Liver (tissue), 9 donors: ENCODE measurements around the gene VPS37D. TPM values are rescaled to one million over a fixed set of nuclear protein-coding genes. Genes with fewer than 3 reads are reported as not detected.
A peak's percentile ranks its signal among the peaks of the same experiment; 100 is the strongest.

ENCODE experiments used
- DNase-seq: peaks from one replicate; pipeline ENCODE4 v3.0.0-alpha.2; 2017; ENCODE audit warnings: low spot score
- H3K27ac ChIP-seq, 2 donors: one replicate each; pipeline ENCODE4 v1.7.0; 2013; ENCODE audit warnings: inconsistent platforms in 2 of 2, low read length in 2 of 2, control low read depth in 1 of 2, low read depth in 1 of 2, mild to moderate bottlenecking in 1 of 2
- H3K27me3 ChIP-seq, 4 donors: one replicate each; pipeline versions ENCODE4 v1.6.1 to v1.7.0; 2013; ENCODE audit warnings: low read length in 3 of 4, inconsistent platforms in 1 of 4, mild to moderate bottlenecking in 1 of 4, moderate library complexity in 1 of 4; ENCODE audit not compliant: control insufficient read depth in 4 of 4, insufficient read depth in 4 of 4
- H3K36me3 ChIP-seq, 4 donors: one replicate each; pipeline versions ENCODE4 v1.6.1 to v1.7.0; 2013; ENCODE audit warnings: low read length in 3 of 4, mild to moderate bottlenecking in 3 of 4, low read depth in 1 of 4, moderate library complexity in 1 of 4; ENCODE audit not compliant: control insufficient read depth in 4 of 4, insufficient read depth in 3 of 4
- H3K4me1 ChIP-seq, 4 donors: one replicate each; pipeline versions ENCODE4 v1.6.1 to v1.7.0; 2013; ENCODE audit warnings: low read length in 3 of 4, mild to moderate bottlenecking in 3 of 4, moderate library complexity in 1 of 4; ENCODE audit not compliant: control insufficient read depth in 4 of 4, insufficient read depth in 4 of 4
- H3K4me3 ChIP-seq, 3 donors: one replicate each; pipeline versions ENCODE4 v1.6.1 to v1.7.0; 2013; ENCODE audit warnings: low read length in 3 of 3, control low read depth in 1 of 3, low read depth in 1 of 3, mild to moderate bottlenecking in 1 of 3
- H3K9ac ChIP-seq, 2 donors: one replicate each; pipeline ENCODE4 v1.7.0; 2013; ENCODE audit warnings: low read length in 2 of 2, mild to moderate bottlenecking in 2 of 2, moderate library complexity in 2 of 2, control low read depth in 1 of 2, low read depth in 1 of 2
- H3K9me3 ChIP-seq, 4 donors: one replicate each; pipeline versions ENCODE4 v1.6.1 to v1.7.0; 2013; ENCODE audit warnings: low read length in 3 of 4; ENCODE audit not compliant: control insufficient read depth in 4 of 4
- ATF3 ChIP-seq: IDR thresholded peaks from 2 replicates; pipeline ENCODE4 v1.6.1; 2016; ENCODE audit warnings: antibody characterized with exemption
- CTCF ChIP-seq: fragments of 150-350 bp; IDR thresholded peaks from 2 replicates; pipeline ENCODE4 v1.5.1; 2017; ENCODE audit warnings: improper control_type of control experiment, low read depth, low read length; ENCODE audit not compliant: missing input control
- EGR1 ChIP-seq, 2 donors: IDR thresholded peaks; 2 replicates each; pipeline ENCODE4 v1.6.1; 2016 to 2018; ENCODE audit warnings: antibody characterized with exemption in 2 of 2, low read depth in 2 of 2
- FOXA1 ChIP-seq: IDR thresholded peaks from 2 replicates; pipeline ENCODE4 v1.6.1; 2016; ENCODE audit warnings: antibody characterized with exemption
- FOXA2 ChIP-seq: IDR thresholded peaks from 2 replicates; pipeline ENCODE4 v1.6.1; 2016; ENCODE audit warnings: antibody characterized with exemption
- GABPA ChIP-seq, 2 donors: IDR thresholded peaks in 1 of 2; conservative IDR thresholded peaks in 1 of 2; 2 replicates each; pipeline ENCODE4 v1.6.1; 2016; ENCODE audit warnings: antibody characterized with exemption in 2 of 2, mild to moderate bottlenecking in 1 of 2, moderate library complexity in 1 of 2
- HNF4A ChIP-seq, 2 donors: conservative IDR thresholded peaks; 2 replicates each; pipeline ENCODE4 v1.6.1; 2016; ENCODE audit warnings: antibody characterized with exemption in 2 of 2, mild to moderate bottlenecking in 2 of 2
- HNF4G ChIP-seq: IDR thresholded peaks from 2 replicates; pipeline ENCODE4 v1.6.1; 2016; ENCODE audit warnings: antibody characterized with exemption
- JUND ChIP-seq, 2 donors: IDR thresholded peaks; 2 replicates each; pipeline ENCODE4 v1.6.1; 2016; ENCODE audit warnings: antibody characterized with exemption in 2 of 2
- MAX ChIP-seq: IDR thresholded peaks from 2 replicates; pipeline ENCODE4 v1.6.1; 2016; ENCODE audit warnings: antibody characterized with exemption
- NR2F2 ChIP-seq: IDR thresholded peaks from 2 replicates; pipeline ENCODE4 v1.6.1; 2016; ENCODE audit warnings: antibody characterized with exemption
- RAD21 ChIP-seq, 2 donors: IDR thresholded peaks; 2 replicates each; pipeline ENCODE4 v1.6.1; 2016; ENCODE audit warnings: antibody characterized with exemption in 2 of 2, mild to moderate bottlenecking in 2 of 2
- REST ChIP-seq: IDR thresholded peaks from 2 replicates; pipeline ENCODE4 v1.6.1; 2016; ENCODE audit warnings: antibody characterized with exemption, mild to moderate bottlenecking
- RXRA ChIP-seq, 2 donors: IDR thresholded peaks; 2 replicates each; pipeline ENCODE4 v1.6.1; 2017 to 2018; ENCODE audit warnings: antibody characterized with exemption in 2 of 2, mild to moderate bottlenecking in 1 of 2
- SP1 ChIP-seq: IDR thresholded peaks from 2 replicates; pipeline ENCODE4 v1.6.1; 2018; ENCODE audit warnings: antibody characterized with exemption, mild to moderate bottlenecking
- TAF1 ChIP-seq: conservative IDR thresholded peaks from 2 replicates; pipeline ENCODE4 v1.6.1; 2016; ENCODE audit warnings: antibody characterized with exemption, mild to moderate bottlenecking
- YY1 ChIP-seq: IDR thresholded peaks from 2 replicates; pipeline ENCODE4 v1.6.1; 2016; ENCODE audit warnings: antibody characterized with exemption, mild to moderate bottlenecking
- ZBTB33 ChIP-seq: IDR thresholded peaks from 2 replicates; pipeline ENCODE4 v1.6.1; 2016; ENCODE audit warnings: antibody characterized with exemption
- WGBS: extraction: QIAGEN DNeasy Blood & Tissue Kit; methylation state at CpG from one replicate; pipeline ENCODE4 v1.1.7; 2013; 5-methylcytosine and 5-hydroxymethylcytosine counted together
- polyA plus RNA-seq, 2 donors: library from polyadenylated mRNA; stranded (reverse) in 1 of 2; unstranded in 1 of 2; fragments of 200-250 nt in 1 of 2; fragments of >200 nt in 1 of 2; fragmentation: Nextera tagmentation in 1 of 2; extraction: Ambion mirVana in 1 of 2; gene quantifications; one replicate each; pipeline versions ENCODE4 v1.2.1 to v1.2.3, GENCODE V29; 2013 to 2015
- total RNA-seq, 2 donors: library from RNA; depleted of rRNA; stranded (reverse); fragments of >200 nt; gene quantifications; one replicate each; pipeline ENCODE4 v1.2.3, GENCODE V29; 2014
- donor health status: healthy.
- donor health status: healthy.
- donor health status: healthy.
- donor health status: healthy.
- donor health status: healthy.

Gene VPS37D
- total and polyA plus RNA-seq, 4 donors, result 0.38 to 3.3 (median 1.3) TPM

- Histone ChIP-seq H3K9ac (peak overlapping the region in 1 of 2 donors; percentile 7), H3K9me3 (no peaks in the 10 kb centered on the region), H3K4me3 (peak overlapping the region in 1 of 3 donors; percentile 83), H3K27ac (no peak overlapping the region), H3K27me3 (no peaks in the 10 kb centered on the region), H3K36me3 (no peaks in the 10 kb centered on the region), H3K4me1 (peaks cover 8 to 31% (median 17%) of the 10 kb centered on the region in 4 donors)
- DNase-seq, result no peak
- 41% methylated on average over 5 of the region's 5 CpGs for WGBS
- TF ChIP-seq CTCF (no peak), EGR1 (IDR thresholded peaks at IDR 0.05; ENCODE audit: low read depth in 2 of 2) (no peak), GABPA (IDR thresholded peaks at IDR 0.05 in 1 of 2, conservative IDR thresholded peaks at IDR 0.05 in 1 of 2) (no peak), ZBTB33 (no peak), MAX (no peak), RAD21 (IDR thresholded peaks at IDR 0.05) (no peak), JUND (IDR thresholded peaks at IDR 0.05) (no peak), HNF4G (no peak), RXRA (IDR thresholded peaks at IDR 0.05) (no peak), SP1 (no peak), HNF4A (conservative IDR thresholded peaks at IDR 0.05) (no peak), FOXA2 (no peak), TAF1 (no peak), REST (no peak), YY1 (no peak), ATF3 (no peak), FOXA1 (no peak), NR2F2 (no peak)
Measured at GRCh38 chr7:73668886-73669230, 1.2 kb downstream of the VPS37D start.
